Measurements from ENCODE around the gene MRPL14.
A peak's percentile ranks its signal among the peaks of the same experiment; 100 is the strongest.
"Not testable (repeated sequence)": the region's sequence is repeated elsewhere in the genome, so short reads cannot be mapped to it uniquely, and the experiment has no call there.

Gene MRPL14

DNA sequence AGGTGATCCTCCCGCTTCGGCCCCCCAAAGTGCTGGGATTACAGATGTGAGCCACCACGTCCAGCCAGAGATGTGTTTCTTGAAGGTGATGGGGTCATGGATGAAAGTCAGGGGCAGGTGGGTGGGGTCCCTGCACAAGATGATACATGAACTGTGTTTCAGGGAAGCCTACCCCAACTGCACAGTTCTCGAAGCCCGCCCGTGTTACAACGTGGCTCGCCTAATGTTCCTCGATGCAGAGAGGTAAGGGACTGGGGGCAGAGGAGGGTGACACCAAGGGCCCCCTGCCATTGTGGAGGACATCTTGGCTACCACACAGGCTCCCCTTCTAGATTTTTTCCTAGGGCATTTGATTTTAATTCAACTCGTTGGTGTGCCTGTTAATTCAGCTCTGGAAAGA is 19.4 kb upstream of the MRPL14 start:
- no peak overlapping the region for H3K9ac ChIP-seq (ENCODE audit: low read length)
- peaks cover 6% of the 10 kb centered on the region for H3K4me1 ChIP-seq (ENCODE audit: control insufficient read depth, insufficient read depth, low read length)
- no peaks in the 10 kb centered on the region for H3K9me3 ChIP-seq (ENCODE audit: control insufficient read depth, low read length)
- no peaks in the 10 kb centered on the region for H3K27me3 ChIP-seq (ENCODE audit: control insufficient read depth, insufficient read depth, low read length)
- H3K4me3 ChIP-seq (ENCODE audit: low read length): no peak overlapping the region
- H3K36me3 ChIP-seq (ENCODE audit: control insufficient read depth, insufficient read depth, low read length): peaks cover 25% of the 10 kb centered on the region

DNA sequence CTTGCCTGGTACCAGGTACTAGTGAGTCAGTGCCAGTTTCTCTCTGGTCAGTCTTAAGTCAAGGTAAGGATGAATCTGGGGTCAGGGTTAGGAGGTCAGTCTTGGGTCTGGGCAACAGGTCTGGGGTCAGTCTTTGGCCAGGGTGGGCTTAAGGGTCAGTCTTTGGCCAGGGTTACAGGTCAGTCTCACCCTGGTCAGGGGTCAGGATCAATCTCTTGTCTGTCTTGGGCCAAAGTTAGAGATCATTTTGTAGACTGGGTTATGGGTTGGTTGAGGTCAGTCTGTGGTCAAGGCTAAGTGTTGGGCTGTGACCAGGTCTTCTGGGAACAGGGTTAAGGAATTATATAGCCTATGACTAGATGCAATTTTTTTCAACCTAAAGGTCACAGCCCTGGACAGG is 18.6 kb upstream of the MRPL14 start:
- Histone ChIP-seq H3K4me1 (ENCODE audit: control insufficient read depth, insufficient read depth, low read length) (no peaks in the 10 kb centered on the region), H3K9ac (ENCODE audit: low read length) (no peak overlapping the region), H3K36me3 (ENCODE audit: control insufficient read depth, insufficient read depth, low read length) (peaks cover 25% of the 10 kb centered on the region), H3K27me3 (ENCODE audit: control insufficient read depth, insufficient read depth, low read length) (no peaks in the 10 kb centered on the region), H3K9me3 (ENCODE audit: control insufficient read depth, low read length) (no peaks in the 10 kb centered on the region), H3K4me3 (ENCODE audit: low read length) (no peak overlapping the region)

DNA sequence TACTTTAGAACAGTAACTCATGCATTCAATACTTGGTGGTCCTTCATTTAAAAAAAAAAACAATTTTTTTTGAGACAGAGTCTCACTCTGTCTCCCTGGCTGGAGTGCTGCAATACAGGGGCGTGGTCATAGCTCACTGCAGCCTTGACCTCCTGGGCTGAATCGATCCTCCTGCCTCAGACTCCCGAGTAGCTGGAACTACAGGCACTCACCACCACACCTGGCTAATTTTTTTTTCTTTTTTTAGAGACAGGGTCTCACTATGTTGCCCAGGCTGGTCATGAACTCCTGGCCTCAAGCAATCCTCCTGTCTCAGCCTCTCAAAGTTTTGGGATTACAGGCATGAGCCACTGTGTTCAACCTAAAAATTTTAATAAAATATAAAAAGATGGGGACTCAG is 17.3 kb upstream of the MRPL14 start:
- H3K4me3 ChIP-seq (ENCODE audit: low read length); H3K27me3 ChIP-seq (ENCODE audit: control insufficient read depth, insufficient read depth, low read length); H3K9me3 ChIP-seq (ENCODE audit: control insufficient read depth, low read length); H3K4me1 ChIP-seq (ENCODE audit: control insufficient read depth, insufficient read depth, low read length); H3K9ac ChIP-seq (ENCODE audit: low read length): not testable (repeated sequence)
- H3K36me3 ChIP-seq (ENCODE audit: control insufficient read depth, insufficient read depth, low read length): peaks cover 29% of the 10 kb centered on the region

DNA sequence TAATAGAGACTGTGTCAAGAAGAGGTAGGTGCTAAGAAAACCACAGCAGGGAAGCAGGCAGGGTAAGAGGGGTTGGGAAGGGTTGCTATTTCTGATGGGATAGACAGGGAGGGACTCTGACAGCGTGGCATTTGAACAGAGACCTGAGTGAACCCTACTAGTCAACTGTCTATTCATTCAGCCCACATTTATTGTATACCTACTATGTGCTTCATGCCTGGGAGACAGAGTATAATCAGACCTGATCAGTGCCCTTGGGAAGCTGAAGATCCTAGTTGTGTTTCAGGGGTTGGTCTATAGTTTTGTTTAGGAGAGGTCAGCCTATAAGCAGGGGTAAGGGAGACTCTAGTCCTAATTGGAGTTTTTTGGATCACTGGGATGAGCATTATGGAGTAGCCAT is 16.5 kb upstream of the MRPL14 start:
- peaks cover 28% of the 10 kb centered on the region for H3K36me3 ChIP-seq (ENCODE audit: control insufficient read depth, insufficient read depth, low read length)
- H3K9me3 ChIP-seq (ENCODE audit: control insufficient read depth, low read length): no peaks in the 10 kb centered on the region
- no peak overlapping the region for H3K4me3 ChIP-seq (ENCODE audit: low read length)
- no peak overlapping the region for H3K9ac ChIP-seq (ENCODE audit: low read length)
- no peaks in the 10 kb centered on the region for H3K4me1 ChIP-seq (ENCODE audit: control insufficient read depth, insufficient read depth, low read length)
- H3K27me3 ChIP-seq (ENCODE audit: control insufficient read depth, insufficient read depth, low read length): no peaks in the 10 kb centered on the region

DNA sequence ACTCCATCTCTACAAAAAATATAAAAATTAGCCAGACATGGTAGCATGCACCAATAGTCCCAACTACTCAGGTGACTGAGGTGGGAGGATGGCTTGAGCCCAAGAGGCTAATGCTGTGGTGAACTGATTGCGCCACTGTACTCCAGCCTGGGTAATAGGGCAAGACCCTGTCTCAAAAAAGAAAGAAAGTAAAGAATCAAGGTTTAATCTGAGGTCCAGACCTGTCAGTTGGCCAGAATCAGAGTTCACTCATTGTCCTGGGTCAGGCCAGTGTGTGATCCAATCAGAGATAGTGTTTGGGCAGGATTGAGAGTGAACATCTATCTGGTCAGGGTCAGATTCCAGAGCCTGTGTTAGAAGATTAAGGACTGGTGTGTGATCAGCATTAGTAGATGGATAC is 15.6 kb upstream of the MRPL14 start:
- Histone ChIP-seq H3K36me3 (ENCODE audit: control insufficient read depth, insufficient read depth, low read length) (peaks cover 21% of the 10 kb centered on the region), H3K4me1 (ENCODE audit: control insufficient read depth, insufficient read depth, low read length) (no peaks in the 10 kb centered on the region), H3K9ac (ENCODE audit: low read length) (no peak overlapping the region), H3K4me3 (ENCODE audit: low read length) (no peak overlapping the region), H3K9me3 (ENCODE audit: control insufficient read depth, low read length) (no peaks in the 10 kb centered on the region), H3K27me3 (ENCODE audit: control insufficient read depth, insufficient read depth, low read length) (no peaks in the 10 kb centered on the region)

DNA sequence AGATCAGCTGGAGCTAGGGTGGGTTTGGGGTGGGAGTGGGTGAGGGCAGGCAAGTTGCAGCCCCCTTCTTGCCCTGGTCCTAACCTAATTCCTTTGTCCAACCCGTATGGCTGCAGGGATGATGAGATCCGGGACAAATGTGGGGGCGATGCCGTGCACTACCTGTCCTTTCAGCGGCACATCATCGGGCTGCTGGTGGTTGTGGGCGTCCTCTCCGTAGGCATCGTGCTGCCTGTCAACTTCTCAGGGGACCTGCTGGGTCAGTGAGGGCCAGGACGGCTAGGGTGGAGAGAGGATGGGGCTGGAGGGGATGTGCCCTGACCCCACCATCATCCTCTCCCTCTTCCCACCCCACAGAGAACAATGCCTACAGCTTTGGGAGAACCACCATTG is 12.1 kb upstream of the MRPL14 start:
- Histone ChIP-seq H3K36me3 (ENCODE audit: control insufficient read depth, insufficient read depth, low read length) (peaks cover 30% of the 10 kb centered on the region), H3K4me1 (ENCODE audit: control insufficient read depth, insufficient read depth, low read length) (peaks cover 3% of the 10 kb centered on the region), H3K4me3 (ENCODE audit: low read length) (no peak overlapping the region), H3K9me3 (ENCODE audit: control insufficient read depth, low read length) (no peaks in the 10 kb centered on the region), H3K9ac (ENCODE audit: low read length) (no peak overlapping the region), H3K27me3 (ENCODE audit: control insufficient read depth, insufficient read depth, low read length) (no peaks in the 10 kb centered on the region)

DNA sequence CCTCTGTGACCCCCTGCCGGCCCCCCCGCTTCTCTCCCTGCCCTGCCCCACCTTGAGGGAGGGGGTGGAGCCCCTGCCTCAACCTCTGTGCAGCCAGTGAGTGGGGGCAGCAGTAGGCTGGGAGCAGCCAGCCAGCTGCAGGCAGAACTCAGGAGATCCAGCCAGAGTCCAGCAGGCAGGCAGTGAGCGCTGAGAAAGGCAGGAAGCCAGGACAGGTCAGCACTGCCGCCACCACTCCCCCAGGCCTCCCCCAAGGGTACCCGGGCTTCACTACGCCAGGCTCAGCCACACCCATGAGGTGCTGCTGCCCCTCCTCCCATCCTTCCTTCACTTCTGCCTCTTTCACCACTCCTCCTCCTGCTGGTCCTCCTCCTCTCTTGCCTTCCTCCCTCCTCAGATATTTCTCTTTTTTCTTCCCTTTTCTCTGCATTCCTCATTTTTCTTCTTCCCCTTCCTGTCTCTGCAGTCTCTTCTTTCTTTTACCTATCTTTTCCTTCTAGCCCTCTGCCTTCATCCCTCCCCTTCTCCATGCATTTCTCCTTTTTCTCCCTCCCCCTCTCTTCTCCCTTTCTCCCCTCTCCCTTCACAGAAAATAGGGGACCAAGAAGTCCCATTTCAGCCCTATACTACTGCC is 11.6 kb upstream of the MRPL14 start:
- Histone ChIP-seq H3K9ac (ENCODE audit: low read length) (no peak overlapping the region), H3K4me3 (ENCODE audit: low read length) (no peak overlapping the region), H3K27me3 (ENCODE audit: control insufficient read depth, insufficient read depth, low read length) (no peaks in the 10 kb centered on the region), H3K4me1 (ENCODE audit: control insufficient read depth, insufficient read depth, low read length) (peaks cover 8% of the 10 kb centered on the region), H3K9me3 (ENCODE audit: control insufficient read depth, low read length) (no peaks in the 10 kb centered on the region), H3K36me3 (ENCODE audit: control insufficient read depth, insufficient read depth, low read length) (peaks cover 26% of the 10 kb centered on the region)

DNA sequence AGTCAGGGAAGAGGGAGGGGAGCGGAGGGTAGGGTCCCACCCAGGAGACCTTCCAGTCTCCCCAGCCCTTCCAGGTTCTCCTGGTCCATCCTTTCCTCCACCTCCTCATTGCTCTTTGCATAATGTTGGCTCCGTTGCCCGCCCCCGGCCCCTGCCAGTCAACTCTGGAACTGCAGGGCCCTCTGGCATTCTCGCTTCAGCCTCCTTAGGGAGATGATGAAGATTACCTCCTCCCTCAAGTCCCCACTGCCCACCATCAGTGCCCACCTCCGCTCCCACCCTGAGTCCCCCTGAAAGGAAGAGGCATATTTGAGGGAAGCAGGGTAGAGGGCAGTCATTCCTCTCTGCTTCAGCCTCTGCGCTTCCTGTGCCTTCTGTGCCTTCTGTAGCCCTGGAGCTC is 8.6 kb upstream of the MRPL14 start:
- H3K27me3 ChIP-seq (ENCODE audit: control insufficient read depth, insufficient read depth, low read length): no peaks in the 10 kb centered on the region
- H3K4me3 ChIP-seq (ENCODE audit: low read length): no peak overlapping the region
- H3K9me3 ChIP-seq (ENCODE audit: control insufficient read depth, low read length): no peaks in the 10 kb centered on the region
- H3K9ac ChIP-seq (ENCODE audit: low read length): no peak overlapping the region
- peaks cover 33% of the 10 kb centered on the region for H3K4me1 ChIP-seq (ENCODE audit: control insufficient read depth, insufficient read depth, low read length)
- peaks cover 19% of the 10 kb centered on the region for H3K36me3 ChIP-seq (ENCODE audit: control insufficient read depth, insufficient read depth, low read length)

DNA sequence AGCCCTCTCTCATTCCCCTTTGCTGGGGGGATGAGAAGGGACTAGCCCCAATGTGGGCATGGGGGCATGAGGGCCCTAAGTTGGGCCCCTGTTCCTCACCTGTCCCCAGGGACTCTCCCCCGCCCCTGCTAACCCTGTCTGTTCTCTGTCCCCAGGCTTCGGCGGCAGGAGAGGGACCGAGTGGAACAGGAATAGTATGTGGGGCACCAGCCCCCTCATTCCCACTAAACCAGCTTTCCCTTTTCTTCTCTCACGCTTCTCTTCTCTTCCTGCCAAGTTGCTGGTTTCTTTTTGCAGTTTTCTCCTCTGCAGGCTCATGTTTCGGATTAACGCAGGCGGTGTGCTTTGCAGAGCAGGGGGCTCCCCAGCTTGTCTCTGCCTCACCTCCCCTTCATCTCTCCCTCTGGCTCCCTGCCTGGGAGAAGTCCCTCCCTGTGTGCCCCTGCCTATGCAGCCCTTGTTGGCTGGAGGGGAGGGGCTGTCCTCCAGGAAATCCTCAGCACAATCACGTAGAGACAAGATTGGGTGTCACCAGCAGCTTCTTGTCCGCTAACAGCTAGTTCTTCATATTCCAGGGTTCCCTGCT is 8.0 kb upstream of the MRPL14 start:
- H3K9me3 ChIP-seq (ENCODE audit: control insufficient read depth, low read length): no peaks in the 10 kb centered on the region
- peaks cover 33% of the 10 kb centered on the region for H3K4me1 ChIP-seq (ENCODE audit: control insufficient read depth, insufficient read depth, low read length)
- H3K27me3 ChIP-seq (ENCODE audit: control insufficient read depth, insufficient read depth, low read length): no peaks in the 10 kb centered on the region
- peaks cover 16% of the 10 kb centered on the region for H3K36me3 ChIP-seq (ENCODE audit: control insufficient read depth, insufficient read depth, low read length)
- H3K9ac ChIP-seq (ENCODE audit: low read length): no peak overlapping the region
- H3K4me3 ChIP-seq (ENCODE audit: low read length): no peak overlapping the region

DNA sequence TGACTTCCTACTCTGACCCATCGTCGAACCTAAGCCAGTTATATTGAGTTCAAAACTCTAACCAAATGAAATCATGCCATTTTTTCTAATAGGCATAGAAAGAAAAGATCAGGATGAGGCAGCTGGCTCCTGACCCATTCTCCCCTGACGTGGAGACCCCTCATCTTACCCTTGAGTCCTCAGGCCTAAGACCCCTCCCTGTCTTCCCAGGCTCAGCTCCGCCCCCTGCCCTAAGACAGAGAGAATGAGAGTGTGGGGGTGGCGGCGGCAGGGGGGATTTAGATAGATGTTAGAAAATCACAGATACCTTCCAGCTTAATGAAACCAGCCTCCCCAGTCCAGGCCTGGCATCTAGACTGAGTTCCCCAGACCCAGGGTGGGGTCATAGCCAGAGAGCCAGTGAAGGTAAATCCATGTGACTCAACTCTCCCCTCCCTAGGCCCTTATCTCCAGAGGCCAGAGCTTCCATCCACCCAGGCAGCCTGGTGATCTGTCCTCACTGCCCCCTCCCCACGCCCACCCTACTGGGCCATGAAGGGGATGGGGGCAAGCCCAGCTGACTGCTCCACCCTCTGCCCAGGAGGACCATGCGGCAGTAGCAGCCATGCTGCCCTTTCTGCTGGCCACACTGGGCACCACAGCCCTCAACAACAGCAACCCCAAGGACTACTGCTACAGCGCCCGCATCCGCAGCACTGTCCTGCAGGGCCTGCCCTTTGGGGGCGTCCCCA is 6.9 kb upstream of the MRPL14 start:
- H3K9ac ChIP-seq (ENCODE audit: low read length): no peak overlapping the region
- no peak overlapping the region for H3K4me3 ChIP-seq (ENCODE audit: low read length)
- no peaks in the 10 kb centered on the region for H3K27me3 ChIP-seq (ENCODE audit: control insufficient read depth, insufficient read depth, low read length)
- H3K36me3 ChIP-seq (ENCODE audit: control insufficient read depth, insufficient read depth, low read length): peaks cover 9% of the 10 kb centered on the region
- no peaks in the 10 kb centered on the region for H3K9me3 ChIP-seq (ENCODE audit: control insufficient read depth, low read length)
- H3K4me1 ChIP-seq (ENCODE audit: control insufficient read depth, insufficient read depth, low read length): peaks cover 33% of the 10 kb centered on the region

DNA sequence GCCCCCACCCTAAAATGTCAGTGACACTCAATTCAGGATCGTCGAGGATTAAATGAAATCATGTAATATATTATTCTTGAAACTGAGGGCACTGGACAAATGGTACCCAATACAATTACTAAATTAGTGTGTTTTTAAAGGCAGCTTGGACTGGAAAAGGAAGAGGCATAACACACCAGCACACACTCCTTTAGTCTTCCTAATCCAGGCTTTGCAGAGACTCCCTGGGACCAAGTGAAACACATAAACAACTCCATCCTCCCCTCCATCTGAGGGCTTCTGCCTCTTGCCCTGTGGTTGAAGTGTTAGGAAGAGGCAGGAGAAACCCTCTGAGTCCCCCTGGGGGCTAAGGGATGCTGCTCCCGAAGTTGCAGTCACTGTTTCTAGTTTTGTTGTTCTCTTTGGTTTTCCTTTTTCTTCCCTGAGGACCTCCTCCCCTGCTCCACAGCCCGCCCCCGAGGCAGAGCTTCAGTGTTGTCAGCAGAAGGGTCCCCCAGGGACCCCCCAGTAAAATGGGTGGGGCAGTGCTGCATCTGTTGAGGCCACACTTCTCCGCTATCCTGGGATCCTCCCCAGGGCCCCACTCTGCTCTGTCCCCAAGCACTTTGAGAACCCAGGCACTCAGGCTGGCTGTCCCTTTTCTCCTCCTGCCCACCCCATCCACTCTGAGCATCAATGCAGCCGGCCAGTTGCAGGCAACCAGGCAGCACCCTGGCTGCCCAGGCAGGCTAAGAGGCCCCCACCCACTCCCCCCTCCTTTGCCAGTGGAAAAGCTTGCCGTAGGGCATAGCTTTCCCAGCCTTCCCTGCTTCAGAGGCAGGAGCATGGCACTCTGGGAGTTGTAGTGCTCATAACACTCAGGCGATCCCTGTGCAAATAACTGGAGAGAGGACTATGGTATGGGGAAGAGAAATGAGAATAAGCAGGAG is 6.0 kb upstream of the MRPL14 start:
- Histone ChIP-seq H3K4me3 (ENCODE audit: low read length) (peak overlapping the region; percentile 10), H3K27me3 (ENCODE audit: control insufficient read depth, insufficient read depth, low read length) (no peaks in the 10 kb centered on the region), H3K36me3 (ENCODE audit: control insufficient read depth, insufficient read depth, low read length) (peaks cover 9% of the 10 kb centered on the region), H3K9me3 (ENCODE audit: control insufficient read depth, low read length) (no peaks in the 10 kb centered on the region), H3K9ac (ENCODE audit: low read length) (peak overlapping the region; percentile 45), H3K4me1 (ENCODE audit: control insufficient read depth, insufficient read depth, low read length) (peaks cover 41% of the 10 kb centered on the region)

DNA sequence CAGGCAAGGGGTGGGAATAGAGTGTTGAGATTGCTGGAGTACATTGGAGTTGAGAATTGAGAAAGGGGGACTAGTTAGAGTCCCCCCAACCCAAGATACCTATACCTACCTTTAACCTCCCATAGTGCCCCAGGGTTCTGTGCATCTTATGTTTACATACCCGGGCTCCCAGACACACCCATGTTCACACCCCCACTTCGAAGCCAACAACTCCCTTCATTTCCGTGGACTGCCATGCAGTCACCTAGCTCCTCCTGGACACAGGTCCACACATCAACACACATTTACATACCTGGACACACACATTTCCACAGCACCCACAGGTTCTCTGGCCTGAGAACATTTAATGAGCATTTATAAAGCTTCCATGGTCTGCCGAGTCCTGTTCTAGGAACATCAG is 5.2 kb upstream of the MRPL14 start:
- no peak overlapping the region for H3K4me3 ChIP-seq (ENCODE audit: low read length)
- H3K9me3 ChIP-seq (ENCODE audit: control insufficient read depth, low read length): no peaks in the 10 kb centered on the region
- no peaks in the 10 kb centered on the region for H3K27me3 ChIP-seq (ENCODE audit: control insufficient read depth, insufficient read depth, low read length)
- peak overlapping the region; percentile 28 for H3K9ac ChIP-seq (ENCODE audit: low read length)
- H3K4me1 ChIP-seq (ENCODE audit: control insufficient read depth, insufficient read depth, low read length): peaks cover 41% of the 10 kb centered on the region
- H3K36me3 ChIP-seq (ENCODE audit: control insufficient read depth, insufficient read depth, low read length): peaks cover 9% of the 10 kb centered on the region

Measured in mucosa of stomach (tissue), 1 donor.